Trophoblast cell (in vitro differentiated cells and primary cell): Measurements from ENCODE around the gene ANKS3.

Source experiments
- DNase-seq, 2 donors: peaks; one replicate each; pipeline ENCODE4 v3.0.0-alpha.2; 2016
- H2AFZ ChIP-seq: 2 replicates; pipeline ENCODE4 v1.6.1; 2013; ENCODE audit warnings: low read length, moderate library complexity, mild to moderate bottlenecking; ENCODE audit not compliant: insufficient read depth, poor library complexity
- H2AK5ac ChIP-seq: 2 replicates; pipeline ENCODE4 v1.6.1; 2013; ENCODE audit warnings: mild to moderate bottlenecking, low read length
- H2BK120ac ChIP-seq: 2 replicates; pipeline ENCODE4 v1.6.1; 2013; ENCODE audit warnings: low read length, mild to moderate bottlenecking, moderate library complexity; ENCODE audit not compliant: insufficient read depth, poor library complexity
- H2BK12ac ChIP-seq: 2 replicates; pipeline ENCODE4 v1.6.1; 2013; ENCODE audit warnings: mild to moderate bottlenecking, low read length, moderate library complexity
- H2BK5ac ChIP-seq: 2 replicates; pipeline ENCODE4 v1.6.1; 2013; ENCODE audit warnings: low read length, low read depth, moderate library complexity, mild to moderate bottlenecking; ENCODE audit not compliant: poor library complexity
- H3K14ac ChIP-seq: 2 replicates; pipeline ENCODE4 v1.6.1; 2013; ENCODE audit warnings: mild to moderate bottlenecking, low read length
- H3K18ac ChIP-seq: 2 replicates; pipeline ENCODE4 v1.6.1; 2013; ENCODE audit warnings: mild to moderate bottlenecking, low read length
- H3K23ac ChIP-seq: 2 replicates; pipeline ENCODE4 v1.6.1; 2013; ENCODE audit warnings: low read length
- H3K27ac ChIP-seq: 2 replicates; pipeline ENCODE4 v1.5.1; 2013; ENCODE audit warnings: low read depth, mild to moderate bottlenecking, inconsistent platforms, low read length, moderate library complexity
- H3K27me3 ChIP-seq: 2 replicates; pipeline ENCODE4 v1.6.1; 2013; ENCODE audit warnings: inconsistent platforms, mild to moderate bottlenecking, low read length, moderate library complexity; ENCODE audit not compliant: insufficient read depth
- H3K36me3 ChIP-seq, 2 experiments: 1 replicate in 1 of 2; 2 replicates in 1 of 2; pipeline ENCODE4 v1.6.1; 2013; ENCODE audit warnings: low read length in 2 of 2, mild to moderate bottlenecking in 2 of 2, moderate library complexity in 1 of 2; ENCODE audit not compliant: insufficient read depth in 2 of 2, control insufficient read depth in 1 of 2
- H3K4ac ChIP-seq: 2 replicates; pipeline ENCODE4 v1.6.1; 2013; ENCODE audit warnings: low read depth, mild to moderate bottlenecking, low read length, moderate library complexity
- H3K4me1 ChIP-seq, 2 experiments: 1 replicate in 1 of 2; 2 replicates in 1 of 2; pipeline ENCODE4 v1.6.1; 2013; ENCODE audit warnings: low read length in 2 of 2, mild to moderate bottlenecking in 2 of 2, moderate library complexity in 1 of 2; ENCODE audit not compliant: insufficient read depth in 2 of 2, control insufficient read depth in 1 of 2
- H3K4me2 ChIP-seq: 2 replicates; pipeline ENCODE4 v1.6.1; 2013; ENCODE audit warnings: inconsistent platforms, mild to moderate bottlenecking, low read length, moderate library complexity
- H3K4me3 ChIP-seq: 2 replicates; pipeline ENCODE4 v1.5.1; 2013; ENCODE audit warnings: mild to moderate bottlenecking, low read depth, low read length, inconsistent platforms
- H3K79me1 ChIP-seq: one replicate; pipeline ENCODE4 v1.6.1; 2013; ENCODE audit warnings: low read length
- H3K79me2 ChIP-seq: 2 replicates; pipeline ENCODE4 v1.6.1; 2013; ENCODE audit warnings: low read length, mild to moderate bottlenecking; ENCODE audit not compliant: control insufficient read depth, insufficient read depth, poor library complexity
- H3K9ac ChIP-seq: 2 replicates; pipeline ENCODE4 v1.6.1; 2013; ENCODE audit warnings: mild to moderate bottlenecking, low read length
- H3K9me3 ChIP-seq: 2 replicates; pipeline ENCODE4 v1.6.1; 2013; ENCODE audit warnings: low read depth, mild to moderate bottlenecking, control low read depth, inconsistent platforms, low read length; ENCODE audit not compliant: insufficient read depth
- H4K12ac ChIP-seq: 2 replicates; pipeline ENCODE4 v1.6.1; 2013; ENCODE audit warnings: low read depth, mild to moderate bottlenecking, low read length, moderate library complexity
- H4K8ac ChIP-seq: 2 replicates; pipeline ENCODE4 v1.6.1; 2013; ENCODE audit warnings: low read depth, mild to moderate bottlenecking, low read length, moderate library complexity
- H4K91ac ChIP-seq: one replicate; pipeline ENCODE4 v1.6.1; 2013; ENCODE audit warnings: low read depth, mild to moderate bottlenecking, low read length, moderate library complexity
- WGBS: extraction: QIAGEN DNeasy Blood & Tissue Kit; methylation state at CpG from one replicate; pipeline ENCODE4 v1.1.7; 2013; ENCODE audit warnings: missing lambda C conversion rate; ENCODE audit not compliant: insufficient read length, insufficient coverage; ENCODE audit errors: extremely low coverage; 5-methylcytosine and 5-hydroxymethylcytosine counted together

ANKS3 gene

GRCh38 chr16:4679156-4679849 lies 54.8 kb downstream of the ANKS3 start:
- DNase-seq, result no peak
- Histone ChIP-seq H2BK5ac (no peak overlapping the region), H4K8ac (peak overlapping the region; percentile 3), H4K91ac (peak overlapping the region; percentile 50), H3K18ac (peak overlapping the region; percentile 33), H3K4me1 (peaks cover 26 to 30% of the 10 kb centered on the region in 2 experiments), H3K9me3 (no peaks in the 10 kb centered on the region), H3K14ac (peak overlapping the region; percentile 19), H3K9ac (no peak overlapping the region), H3K4me3 (no peak overlapping the region), H2BK12ac (peak overlapping the region; percentile 34), H2AFZ (peak overlapping the region; percentile 12), H3K79me1 (peaks cover 15% of the 10 kb centered on the region), H3K79me2 (peaks cover 2% of the 10 kb centered on the region), H3K36me3 (peaks cover 40 to 41% of the 10 kb centered on the region in 2 experiments), H3K4ac (peak overlapping the region; percentile 11), H3K27me3 (no peaks in the 10 kb centered on the region), H2AK5ac (peak overlapping the region; percentile 7), H3K27ac (peak overlapping the region; percentile 2), H3K4me2 (no peak overlapping the region), H2BK120ac (no peak overlapping the region), H3K23ac (no peak overlapping the region), H4K12ac (no peak overlapping the region)
- WGBS, result no CpG with 5 or more reads among the region's 20 CpGs

- Histone ChIP-seq H3K18ac (no peak overlapping the region), H2AFZ (no peak overlapping the region), H3K36me3 (peaks cover 34 to 36% of the 10 kb centered on the region in 2 experiments), H3K79me2 (peaks cover 2% of the 10 kb centered on the region), H3K27me3 (no peaks in the 10 kb centered on the region), H3K4me3 (no peak overlapping the region), H3K9me3 (no peaks in the 10 kb centered on the region), H4K91ac (no peak overlapping the region), H2AK5ac (no peak overlapping the region), H2BK12ac (no peak overlapping the region), H3K23ac (no peak overlapping the region), H3K4me1 (peaks cover 26 to 28% of the 10 kb centered on the region in 2 experiments), H3K79me1 (peaks cover 15% of the 10 kb centered on the region), H3K9ac (no peak overlapping the region), H3K27ac (no peak overlapping the region), H3K4me2 (no peak overlapping the region), H2BK120ac (no peak overlapping the region), H3K4ac (no peak overlapping the region), H4K8ac (no peak overlapping the region), H4K12ac (no peak overlapping the region), H2BK5ac (no peak overlapping the region), H3K14ac (no peak overlapping the region)
- no peak for DNase-seq
- no CpG with 5 or more reads among the region's 6 CpGs for WGBS
Observed at GRCh38 chr16:4678596-4678995, 55.5 kb downstream of the ANKS3 start.

DNA sequence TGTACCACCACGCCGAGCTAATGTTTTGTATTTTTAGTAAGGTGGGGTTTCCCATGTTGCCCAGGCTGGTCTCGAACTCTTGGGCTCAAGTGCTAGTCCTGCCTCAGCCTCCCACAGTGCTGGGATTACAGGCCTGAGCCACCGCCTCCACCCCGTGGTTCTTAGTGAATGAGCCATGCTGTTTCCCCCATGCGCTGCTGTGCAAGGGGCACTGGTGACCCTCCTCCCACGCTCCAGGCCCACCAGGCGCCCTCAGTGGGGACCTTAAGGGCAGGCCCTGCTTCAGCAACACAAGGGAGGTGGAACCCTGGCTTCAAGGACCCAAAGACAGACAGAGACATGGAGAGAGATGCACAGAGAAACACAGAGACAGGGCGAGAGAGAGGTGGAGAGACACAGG lies 56.1 kb downstream of the ANKS3 start:
- H3K79me1 ChIP-seq, result peaks cover 17% of the 10 kb centered on the region
- WGBS, result no CpG with 5 or more reads among the region's 9 CpGs

DNA sequence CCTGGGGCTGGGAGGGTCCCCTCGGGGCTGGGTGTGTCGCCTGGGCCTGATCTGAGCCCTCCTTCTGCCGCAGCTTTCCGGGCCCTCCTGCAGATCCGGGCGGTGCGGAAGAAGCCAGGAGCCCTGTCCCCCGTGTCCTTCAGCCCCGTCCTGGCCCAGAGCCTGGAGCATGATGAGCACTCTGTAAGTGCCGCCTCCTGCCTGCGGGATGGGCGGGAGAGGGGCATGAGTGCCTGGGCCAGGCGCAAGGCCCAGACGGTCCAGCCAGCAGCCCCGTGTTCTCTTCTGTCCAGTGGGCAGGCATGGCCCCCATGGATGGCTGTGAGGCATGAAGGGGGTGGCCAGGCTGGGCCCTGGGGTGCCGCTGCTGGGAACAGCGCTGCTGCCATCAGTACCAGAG lies 56.7 kb downstream of the ANKS3 start:
- no peak overlapping the region for H3K27ac ChIP-seq
- no peak overlapping the region for H2BK5ac ChIP-seq
- no peak overlapping the region for H4K91ac ChIP-seq
- no CpG with 5 or more reads among the region's 17 CpGs for WGBS
- peaks cover 17% of the 10 kb centered on the region for H3K79me1 ChIP-seq
- no peak overlapping the region for H2AFZ ChIP-seq
- H4K12ac ChIP-seq, result no peak overlapping the region
- no peak overlapping the region for H3K4me3 ChIP-seq
- no peak for DNase-seq
- H4K8ac ChIP-seq, result no peak overlapping the region
- H3K4ac ChIP-seq, result no peak overlapping the region
- H3K9me3 ChIP-seq, result no peaks in the 10 kb centered on the region
- no peak overlapping the region for H3K18ac ChIP-seq
- peaks cover 2% of the 10 kb centered on the region for H3K79me2 ChIP-seq
- H2BK12ac ChIP-seq, result no peak overlapping the region
- H3K23ac ChIP-seq, result no peak overlapping the region
- H3K27me3 ChIP-seq, result no peaks in the 10 kb centered on the region
- H3K4me2 ChIP-seq, result no peak overlapping the region
- H2BK120ac ChIP-seq, result no peak overlapping the region
- no peak overlapping the region for H2AK5ac ChIP-seq
- peaks cover 26 to 31% of the 10 kb centered on the region in 2 experiments for H3K4me1 ChIP-seq
- peaks cover 31% of the 10 kb centered on the region in 2 experiments for H3K36me3 ChIP-seq
- H3K14ac ChIP-seq, result no peak overlapping the region
- H3K9ac ChIP-seq, result no peak overlapping the region

More for the DNA sequence above, 56.1 kb downstream of the ANKS3 start:
- Histone ChIP-seq H3K79me2 (peaks cover 2% of the 10 kb centered on the region), H3K9ac (no peak overlapping the region), H3K18ac (no peak overlapping the region), H4K12ac (no peak overlapping the region), H3K4ac (no peak overlapping the region), H2AFZ (no peak overlapping the region), H3K27me3 (no peaks in the 10 kb centered on the region), H2BK12ac (no peak overlapping the region), H2BK120ac (no peak overlapping the region), H3K4me2 (no peak overlapping the region), H3K36me3 (peaks cover 35% of the 10 kb centered on the region in 2 experiments), H3K14ac (no peak overlapping the region), H4K8ac (no peak overlapping the region), H3K23ac (no peak overlapping the region), H2AK5ac (no peak overlapping the region), H3K4me3 (no peak overlapping the region), H3K4me1 (peaks cover 26 to 31% of the 10 kb centered on the region in 2 experiments), H3K9me3 (no peaks in the 10 kb centered on the region), H2BK5ac (no peak overlapping the region), H3K27ac (no peak overlapping the region), H4K91ac (peak overlapping the region; percentile 15)
- no peak for DNase-seq
